GM12872 (cell line): Measurements from ENCODE around the gene THRB.

ENCODE experiments used
- CTCF ChIP-seq: IDR thresholded peaks from 3 replicates; pipeline ENCODE4 v1.5.1; 2011; ENCODE audit warnings: low read depth, mild to moderate bottlenecking, low read length, moderate library complexity; ENCODE audit not compliant: insufficient read depth

Gene THRB

GRCh38 chr3:24496529-24497482 is 2.2 kb upstream of the THRB start:
- peak; percentile 53; the same call in 2 of the 3 replicates for TF ChIP-seq CTCF

- TF ChIP-seq CTCF, result no peak
These were observed 810 bp upstream of the THRB start for GRCh38 chr3:24495326-24495994.

GRCh38 chr3:24493746-24494617 is 668 bp downstream of the THRB start:
- no peak for TF ChIP-seq CTCF

GRCh38 chr3:24492971-24493551 is 1.6 kb downstream of the THRB start:
- no peak for TF ChIP-seq CTCF

GRCh38 chr3:24490151-24490550 is 4.5 kb downstream of the THRB start:
- no peak for TF ChIP-seq CTCF

- no peak for TF ChIP-seq CTCF
These were observed 7.1 kb downstream of the THRB start for GRCh38 chr3:24487325-24488262.
